Activated B cell treated with CpG ODN at 0.5 μM for 24 hours (primary cell): ENCODE measurements around the gene POLDIP2. TPM values are rescaled to one million over a fixed set of nuclear protein-coding genes. Genes with fewer than 3 reads are reported as not detected.
A peak's percentile ranks its signal among the peaks of the same experiment; 100 is the strongest.

Experiments
- ATAC-seq: fragments of 200-7000 bp; cut with Tn5 transposase; one replicate; pipeline ENCODE4 v1.10.0; 2021; ENCODE audit warnings: low read depth, mild to moderate bottlenecking, moderate library complexity
- CTCF ChIA-PET: fragments of 350-600 bp; sonication (Branson Sonifier 250); formaldehyde crosslinking; loops from one replicate; lab custom pipeline; 2021; ENCODE audit warnings: antibody characterized with exemption; lab: Charles Lee
- POLR2A ChIA-PET: fragments of 350-600 bp; sonication (Branson Sonifier 250); formaldehyde crosslinking; loops from one replicate; lab custom pipeline; 2021; ENCODE audit warnings: antibody characterized with exemption; lab: Charles Lee
- DNase-seq: peaks from one replicate; pipeline ENCODE4 v3.0.0; 2022
- H3K27ac Mint-ChIP-seq: one replicate; pipeline ENCODE4 v1.8.0; 2020; ENCODE audit warnings: mixed read lengths
- H3K27me3 Mint-ChIP-seq: one replicate; pipeline ENCODE4 v1.8.0; 2021; ENCODE audit warnings: mixed read lengths
- H3K36me3 Mint-ChIP-seq: one replicate; pipeline ENCODE4 v1.8.0; 2021; ENCODE audit warnings: low read depth, mixed read lengths
- H3K4me1 Mint-ChIP-seq: one replicate; pipeline ENCODE4 v1.8.0; 2021; ENCODE audit warnings: mixed read lengths
- H3K4me3 Mint-ChIP-seq: one replicate; pipeline ENCODE4 v1.8.0; 2020; ENCODE audit warnings: mild to moderate bottlenecking, mixed read lengths
- H3K9me3 Mint-ChIP-seq: one replicate; pipeline ENCODE4 v1.8.0; 2020; ENCODE audit warnings: mixed read lengths
- intact Hi-C: fragments of 100-400 bp; cut with micrococcal nuclease; formaldehyde crosslinking; loops from one replicate; pipeline ENCODE4 v1.15.1; 2024
- total RNA-seq: library from RNA; stranded (reverse); gene quantifications from 2 replicates; pipeline ENCODE4 v1.2.3, GENCODE V29; 2022
- TF ChIP-seq, protein P1 (sequence below): fragments of 200-600 bp; IDR thresholded peaks from one replicate; pipeline ENCODE4 v1.8.0; 2022; ENCODE audit warnings: antibody characterized with exemption, mild to moderate bottlenecking

Gene POLDIP2
- total RNA-seq, 1 donor from 2014 or later = 60.5 TPM

DNA sequence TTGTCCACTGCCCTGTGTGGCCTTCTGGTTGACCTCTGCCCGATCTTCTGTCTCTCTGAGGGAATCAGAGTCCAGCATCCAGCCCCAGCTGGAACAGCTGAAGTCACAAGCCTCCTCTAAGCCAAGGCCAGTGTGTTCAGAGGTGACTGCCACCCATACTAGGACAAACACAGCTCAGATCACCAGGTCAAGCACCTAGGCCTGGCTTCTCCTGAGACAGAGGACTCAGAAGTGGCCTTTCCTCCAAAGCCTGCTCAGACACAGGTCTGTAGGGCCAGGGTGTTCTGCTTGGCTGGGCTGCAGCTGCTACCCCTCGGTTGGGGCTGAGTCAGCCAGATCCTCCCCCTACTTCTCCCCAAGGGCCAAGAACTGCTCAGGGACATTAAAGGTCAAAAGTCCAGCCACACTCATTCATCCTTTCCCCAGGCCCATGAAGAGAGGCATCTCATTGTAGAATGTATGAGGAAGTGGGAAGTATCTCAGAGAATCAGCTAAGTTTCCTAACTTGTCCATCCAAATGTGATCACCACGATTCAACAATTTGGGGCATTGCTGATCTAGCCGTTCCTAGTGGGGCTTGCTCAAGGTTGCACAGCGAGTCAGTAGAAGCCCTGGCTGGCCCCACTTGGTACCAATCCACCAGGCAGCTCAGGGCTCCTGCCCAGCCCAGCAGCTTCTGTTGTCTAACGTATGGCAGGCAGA lies 41.1 kb upstream of the POLDIP2 start:
- Mint-ChIP-seq H3K27ac (peak overlapping the region; percentile 20), H3K9me3 (no peaks in the 10 kb centered on the region), H3K27me3 (no peaks in the 10 kb centered on the region), H3K36me3 (peaks cover 19% of the 10 kb centered on the region), H3K4me1 (peaks cover 8% of the 10 kb centered on the region), H3K4me3 (no peak overlapping the region)
- no peak for DNase-seq
- intact Hi-C loops = no loop called here
- ChIA-PET POLR2A (no interaction called here), CTCF (no interaction called here)
- TF ChIP-seq, protein P1, sequence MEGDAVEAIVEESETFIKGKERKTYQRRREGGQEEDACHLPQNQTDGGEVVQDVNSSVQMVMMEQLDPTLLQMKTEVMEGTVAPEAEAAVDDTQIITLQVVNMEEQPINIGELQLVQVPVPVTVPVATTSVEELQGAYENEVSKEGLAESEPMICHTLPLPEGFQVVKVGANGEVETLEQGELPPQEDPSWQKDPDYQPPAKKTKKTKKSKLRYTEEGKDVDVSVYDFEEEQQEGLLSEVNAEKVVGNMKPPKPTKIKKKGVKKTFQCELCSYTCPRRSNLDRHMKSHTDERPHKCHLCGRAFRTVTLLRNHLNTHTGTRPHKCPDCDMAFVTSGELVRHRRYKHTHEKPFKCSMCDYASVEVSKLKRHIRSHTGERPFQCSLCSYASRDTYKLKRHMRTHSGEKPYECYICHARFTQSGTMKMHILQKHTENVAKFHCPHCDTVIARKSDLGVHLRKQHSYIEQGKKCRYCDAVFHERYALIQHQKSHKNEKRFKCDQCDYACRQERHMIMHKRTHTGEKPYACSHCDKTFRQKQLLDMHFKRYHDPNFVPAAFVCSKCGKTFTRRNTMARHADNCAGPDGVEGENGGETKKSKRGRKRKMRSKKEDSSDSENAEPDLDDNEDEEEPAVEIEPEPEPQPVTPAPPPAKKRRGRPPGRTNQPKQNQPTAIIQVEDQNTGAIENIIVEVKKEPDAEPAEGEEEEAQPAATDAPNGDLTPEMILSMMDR = no peak
- peak; percentile 45 for ATAC-seq

DNA sequence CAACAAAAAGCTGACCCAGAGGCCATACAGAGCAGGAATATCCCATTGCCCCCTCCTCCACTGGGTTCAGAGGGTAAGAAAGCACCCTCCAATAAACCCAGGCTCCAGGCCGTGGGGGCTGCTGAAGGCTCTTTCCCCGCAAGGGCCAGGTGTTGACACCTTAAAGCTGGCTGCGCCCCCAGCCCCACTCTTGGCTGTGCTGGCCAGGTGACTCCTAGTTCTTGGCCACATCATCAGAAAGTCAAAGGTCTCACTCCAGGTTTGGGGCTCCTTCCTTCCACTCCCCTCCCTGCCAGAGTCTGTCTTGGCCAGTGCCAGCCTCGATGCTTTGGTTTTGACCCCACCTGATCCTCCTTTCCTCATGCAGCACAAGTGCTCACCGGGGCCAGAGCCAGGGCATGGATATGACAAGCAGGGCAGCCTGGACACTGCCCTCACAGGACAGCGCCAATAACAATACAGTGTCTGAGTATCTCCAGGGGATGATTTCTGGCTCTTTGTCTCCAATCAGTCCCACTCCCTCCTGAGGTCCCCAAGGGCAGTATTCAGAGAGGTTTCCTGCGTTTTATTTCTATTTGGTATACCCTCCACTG lies 40.5 kb upstream of the POLDIP2 start:
- H3K9me3 Mint-ChIP-seq = no peaks in the 10 kb centered on the region
- peak overlapping the region; percentile 20 for H3K27ac Mint-ChIP-seq
- CTCF ChIA-PET = no interaction called here
- H3K4me3 Mint-ChIP-seq = no peak overlapping the region
- intact Hi-C loops = no loop called here
- POLR2A ChIA-PET = no interaction called here
- H3K27me3 Mint-ChIP-seq = no peaks in the 10 kb centered on the region
- no peak for DNase-seq
- H3K4me1 Mint-ChIP-seq = peaks cover 8% of the 10 kb centered on the region
- TF ChIP-seq, protein P1 = no peak
- peaks cover 20% of the 10 kb centered on the region for H3K36me3 Mint-ChIP-seq
- ATAC-seq = no peak

DNA sequence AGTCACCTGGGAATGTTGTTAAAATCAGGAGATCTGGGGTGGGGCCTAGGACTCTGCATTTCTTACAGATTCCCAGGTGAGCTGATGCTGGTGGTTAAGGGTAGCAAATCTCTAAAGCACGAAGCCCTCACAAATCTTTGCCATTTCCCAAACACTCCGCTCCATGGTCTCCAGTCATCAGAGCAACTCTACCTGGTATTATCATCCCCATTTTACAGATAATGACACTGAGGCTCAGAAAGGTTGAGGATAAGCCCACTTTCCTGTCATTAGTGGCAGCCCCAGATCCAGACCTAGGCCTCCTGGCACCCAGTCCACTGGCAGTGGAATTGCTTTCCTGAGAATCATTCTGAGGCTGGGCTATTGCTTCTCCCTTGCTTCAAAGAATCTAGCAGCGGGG lies 39.9 kb upstream of the POLDIP2 start:
- DNase-seq = no peak
- ATAC-seq = no peak
- H3K4me1 Mint-ChIP-seq = peaks cover 8% of the 10 kb centered on the region
- no peaks in the 10 kb centered on the region for H3K27me3 Mint-ChIP-seq
- ChIA-PET POLR2A (no interaction called here), CTCF (interaction anchor here (1.1 kb wide), 1 partner anchor 19 kb away, joined by 4 read pairs; no protein-coding TSS in a partner anchor)
- no peak overlapping the region for H3K4me3 Mint-ChIP-seq
- TF ChIP-seq, protein P1 = no peak
- intact Hi-C loops = no loop called here
- H3K9me3 Mint-ChIP-seq = no peaks in the 10 kb centered on the region
- H3K27ac Mint-ChIP-seq = no peak overlapping the region
- peaks cover 25% of the 10 kb centered on the region for H3K36me3 Mint-ChIP-seq

DNA sequence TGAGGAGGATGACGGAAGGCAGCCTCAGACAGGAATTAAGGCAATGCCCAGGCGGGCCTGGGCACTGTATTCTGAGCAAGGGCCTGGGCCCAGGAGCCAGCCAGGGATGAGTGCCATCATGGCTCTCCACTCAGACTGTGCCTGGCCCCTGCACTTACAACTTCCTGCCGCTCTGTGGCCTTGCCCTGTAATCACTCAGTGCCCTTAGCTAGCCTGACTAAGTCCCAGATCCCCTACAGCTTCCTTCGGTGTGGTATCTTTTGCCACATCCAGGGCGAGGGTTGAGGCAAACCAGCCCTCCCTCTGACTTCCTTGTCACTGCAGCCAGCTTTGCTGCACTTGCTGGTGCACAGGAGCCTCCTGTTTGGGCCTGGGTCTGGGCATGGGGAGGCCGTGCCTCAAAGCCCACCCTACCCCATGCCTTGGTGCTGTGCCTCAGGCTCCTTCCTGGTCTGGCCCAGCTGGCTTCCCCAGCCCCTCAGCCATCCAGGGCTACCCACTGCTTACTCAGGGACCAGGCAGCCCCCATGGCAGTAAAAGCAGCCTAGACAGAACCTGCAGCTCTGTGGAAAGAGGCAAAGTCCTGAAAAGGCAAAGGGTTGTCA lies 39.4 kb upstream of the POLDIP2 start:
- POLR2A ChIA-PET = no interaction called here
- CTCF ChIA-PET = interaction anchor here (1.1 kb wide), 1 partner anchor 20 kb away, joined by 4 read pairs; no protein-coding TSS in a partner anchor

More for the DNA sequence above, 39.4 kb upstream of the POLDIP2 start:
- Mint-ChIP-seq H3K27ac (no peak overlapping the region), H3K27me3 (no peaks in the 10 kb centered on the region), H3K4me1 (peaks cover 8% of the 10 kb centered on the region), H3K9me3 (no peaks in the 10 kb centered on the region), H3K4me3 (no peak overlapping the region), H3K36me3 (peaks cover 26% of the 10 kb centered on the region)
- no peak for ATAC-seq
- TF ChIP-seq, protein P1 = no peak
- no peak for DNase-seq
- intact Hi-C loops = no loop called here
